Measurements from ENCODE around the gene TDRD9.

- no peak for TF ChIP-seq POLR2A (IDR thresholded peaks at IDR 0.05)
- TF ChIP-seq CTCF (IDR thresholded peaks at IDR 0.05 in 4 of 5, conservative IDR thresholded peaks at IDR 0.05 in 1 of 5), result no peak
Measured at GRCh38 chr14:104062281-104062680, 134.0 kb downstream of the TDRD9 start.
